ENCODE data around the gene FNBP1.

The FNBP1 gene

GRCh38 chr9:130045725-130046450 is 2.9 kb upstream of the FNBP1 start:
- no peak for TF ChIP-seq CTCF (IDR thresholded peaks at IDR 0.05; ENCODE audit: extremely low read depth, missing control alignments)
- no peak for DNase-seq (ENCODE audit: low spot score)

GRCh38 chr9:130043654-130044623 is 950 bp upstream of the FNBP1 start:
- no peak for DNase-seq (ENCODE audit: low spot score)
- no peak for TF ChIP-seq CTCF (IDR thresholded peaks at IDR 0.05; ENCODE audit: extremely low read depth, missing control alignments)

- no peak for TF ChIP-seq CTCF (IDR thresholded peaks at IDR 0.05; ENCODE audit: extremely low read depth, missing control alignments)
- peak; percentile 31 for DNase-seq (ENCODE audit: low spot score)
Measured at GRCh38 chr9:130042406-130042884, 544 bp downstream of the FNBP1 start.

- TF ChIP-seq CTCF (IDR thresholded peaks at IDR 0.05; ENCODE audit: extremely low read depth, missing control alignments) = no peak
- no peak for DNase-seq (ENCODE audit: low spot score)
Measured at GRCh38 chr9:130041648-130042405, 1.2 kb downstream of the FNBP1 start.

- DNase-seq (ENCODE audit: low spot score) = no peak
- no peak for TF ChIP-seq CTCF (IDR thresholded peaks at IDR 0.05; ENCODE audit: extremely low read depth, missing control alignments)
Measured at GRCh38 chr9:130040984-130041647, 1.9 kb downstream of the FNBP1 start.

GRCh38 chr9:130039528-130040147 is 3.4 kb downstream of the FNBP1 start:
- TF ChIP-seq CTCF (IDR thresholded peaks at IDR 0.05; ENCODE audit: extremely low read depth, missing control alignments) = no peak
- DNase-seq (ENCODE audit: low spot score) = peak; percentile 35

All from GM20000 (cell line).